ENCODE measurements around the gene ARFGAP1.
"Not testable (repeated sequence)": the region's sequence is repeated elsewhere in the genome, so short reads cannot be mapped to it uniquely, and the experiment has no call there.

The ARFGAP1 gene

DNA sequence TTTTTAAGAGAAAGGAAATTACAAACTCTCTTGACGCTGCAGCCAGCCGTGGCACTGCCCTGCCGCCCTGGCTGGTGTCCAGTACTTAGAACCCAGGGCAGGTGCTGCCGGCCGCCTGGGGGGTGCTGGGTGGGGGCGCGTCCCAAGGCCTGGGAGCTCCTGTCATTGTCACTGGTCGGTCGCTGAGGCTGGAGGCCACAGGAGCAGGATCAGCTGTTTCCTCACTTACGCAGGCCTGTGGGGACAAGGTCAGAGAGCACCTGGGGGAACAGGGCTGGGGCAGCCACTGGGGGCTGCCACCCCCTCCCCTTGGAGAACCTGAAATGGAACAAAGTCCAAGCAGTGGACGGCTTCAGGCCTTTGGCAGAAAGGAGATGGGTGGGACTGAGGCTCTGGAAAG, 31.3 kb upstream of the ARFGAP1 start:
- no peak for DNase-seq

DNA sequence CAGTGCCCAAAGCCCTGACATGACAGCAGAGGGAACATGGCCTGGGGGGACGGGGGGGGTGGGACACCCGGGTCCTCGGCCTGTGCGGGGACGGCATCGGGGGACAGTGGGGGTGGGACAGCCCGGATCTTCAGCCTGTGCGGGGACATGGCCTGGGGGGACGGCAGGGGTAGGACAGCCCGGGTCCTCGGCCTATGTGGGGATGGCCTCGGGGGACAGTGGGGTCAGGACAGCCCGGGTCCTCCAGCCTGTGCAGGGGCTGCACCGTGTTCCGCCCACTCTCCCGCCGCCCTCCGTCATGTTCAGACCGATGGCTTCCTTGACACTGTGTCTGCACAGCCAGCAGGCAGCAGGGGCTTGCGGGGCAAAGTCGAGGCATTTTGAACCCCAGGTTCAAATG, 29.9 kb upstream of the ARFGAP1 start:
- no peak for DNase-seq

DNA sequence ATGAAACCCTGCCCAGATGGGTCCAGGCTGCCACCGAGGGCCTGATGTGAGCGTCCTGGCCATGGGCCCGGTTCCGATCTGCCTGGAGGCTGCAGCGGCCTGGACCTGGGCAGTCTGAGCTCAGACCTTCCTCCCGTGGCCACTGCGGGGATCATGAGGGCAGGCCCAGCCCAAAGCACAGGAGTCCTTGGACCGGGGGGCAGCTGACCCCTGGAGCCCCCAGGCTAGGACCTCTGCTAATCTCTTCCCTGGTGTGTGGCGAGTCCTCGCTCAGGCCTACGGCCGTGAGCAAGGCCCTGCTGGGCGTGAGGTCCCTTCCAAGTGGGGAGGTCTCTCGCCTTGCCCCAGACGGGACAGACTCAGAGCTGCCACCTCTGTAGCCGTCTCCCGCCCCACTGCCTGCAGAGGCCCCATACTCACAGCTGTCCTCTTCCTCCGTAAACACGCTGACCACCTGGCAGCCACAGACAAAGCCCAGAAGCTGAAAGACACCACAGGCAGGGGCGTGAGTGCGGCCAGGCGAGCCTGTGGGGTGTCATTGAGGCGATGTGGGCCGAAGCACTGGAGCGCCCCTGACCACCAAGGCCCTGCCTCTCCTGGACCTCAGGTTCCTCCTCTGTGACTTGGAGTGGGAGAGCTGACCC, 28.9 kb upstream of the ARFGAP1 start:
- DNase-seq, result no peak

DNA sequence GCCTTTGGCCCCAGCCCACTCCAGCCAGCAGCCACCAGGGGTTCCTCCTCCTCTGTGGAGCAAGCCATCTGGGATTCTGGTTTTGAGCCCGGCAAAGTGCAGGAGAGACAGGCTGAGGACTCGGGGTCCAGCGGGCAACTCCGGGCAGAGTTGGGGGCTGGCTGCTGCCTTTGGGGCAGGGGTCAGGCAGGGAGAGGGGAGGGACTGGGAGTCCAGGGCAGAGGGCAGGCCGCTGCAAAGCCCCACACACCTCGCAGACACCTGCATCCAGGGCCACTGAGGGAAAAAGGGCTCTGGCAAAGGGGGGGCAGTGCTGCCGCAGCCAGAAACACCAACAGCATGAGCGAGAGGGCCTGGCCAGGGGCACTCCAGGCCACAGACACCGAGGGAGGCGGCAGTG, 28.1 kb upstream of the ARFGAP1 start:
- no peak for DNase-seq

DNA sequence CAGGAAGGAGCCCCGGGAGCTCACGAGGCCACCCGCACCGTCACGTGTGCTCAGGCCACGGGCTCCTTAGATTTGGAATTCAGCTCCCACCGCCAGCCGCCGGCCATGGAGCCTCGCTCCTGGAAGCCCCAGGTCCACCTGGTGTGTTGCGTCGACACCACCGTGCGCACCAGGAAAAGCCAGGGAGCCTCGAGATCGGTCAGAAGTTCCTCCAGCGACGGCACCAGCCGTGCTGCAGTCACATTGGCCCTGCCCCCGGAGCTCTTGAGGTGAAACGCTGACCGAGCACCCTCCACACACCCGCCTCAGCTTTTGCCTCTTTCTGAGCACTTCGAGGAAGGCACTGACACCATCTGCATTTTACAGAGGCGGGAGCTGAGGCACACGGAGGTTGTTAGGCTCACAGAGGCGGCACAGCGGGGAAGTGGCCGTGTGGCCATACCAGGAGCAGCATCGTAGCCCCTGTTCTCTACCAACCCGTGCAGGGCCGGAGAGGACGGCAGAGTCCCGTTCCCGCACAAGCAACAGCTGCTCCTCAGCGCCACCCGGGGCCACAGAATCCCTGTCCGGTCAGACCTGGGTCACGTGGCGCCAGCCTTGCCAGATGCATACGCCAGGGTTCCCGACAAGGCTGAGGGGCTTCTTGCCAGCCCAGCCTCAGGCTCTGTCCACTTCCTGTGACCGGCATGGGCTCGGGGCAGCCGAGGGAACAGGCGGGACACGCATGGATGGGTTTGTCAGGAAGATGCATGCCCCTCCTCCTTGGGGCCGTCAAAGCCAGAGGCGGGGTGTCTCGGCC, 25.9 kb upstream of the ARFGAP1 start:
- DNase-seq, result no peak

DNA sequence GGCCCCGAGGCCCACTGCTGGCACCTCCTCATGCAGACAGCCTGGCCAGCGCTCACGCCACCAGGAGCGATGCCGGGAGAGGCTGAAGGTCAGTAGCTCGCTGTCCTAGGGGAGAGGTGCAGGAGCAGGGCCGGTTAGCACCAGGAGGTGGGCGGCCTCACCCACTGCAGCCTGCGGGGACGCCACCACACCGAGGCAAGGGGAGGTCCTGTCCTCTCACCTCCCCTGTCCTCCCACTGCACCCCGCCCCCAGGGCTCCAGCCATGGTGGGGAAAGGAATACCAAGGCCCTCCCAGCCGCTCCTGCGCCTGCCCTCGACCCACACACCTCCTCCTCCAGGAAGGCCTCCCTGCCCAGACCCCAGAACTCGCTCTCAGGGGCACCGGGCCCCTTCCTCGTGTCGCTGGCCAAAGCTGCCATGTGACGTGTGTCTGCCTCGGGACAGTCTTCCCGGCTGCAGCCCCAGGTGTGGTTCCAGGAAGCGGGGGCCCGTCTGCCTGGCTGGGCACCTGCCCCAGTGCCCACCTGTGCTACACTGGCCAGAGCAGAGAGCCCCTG, 24.9 kb upstream of the ARFGAP1 start:
- DNase-seq, result no peak

DNA sequence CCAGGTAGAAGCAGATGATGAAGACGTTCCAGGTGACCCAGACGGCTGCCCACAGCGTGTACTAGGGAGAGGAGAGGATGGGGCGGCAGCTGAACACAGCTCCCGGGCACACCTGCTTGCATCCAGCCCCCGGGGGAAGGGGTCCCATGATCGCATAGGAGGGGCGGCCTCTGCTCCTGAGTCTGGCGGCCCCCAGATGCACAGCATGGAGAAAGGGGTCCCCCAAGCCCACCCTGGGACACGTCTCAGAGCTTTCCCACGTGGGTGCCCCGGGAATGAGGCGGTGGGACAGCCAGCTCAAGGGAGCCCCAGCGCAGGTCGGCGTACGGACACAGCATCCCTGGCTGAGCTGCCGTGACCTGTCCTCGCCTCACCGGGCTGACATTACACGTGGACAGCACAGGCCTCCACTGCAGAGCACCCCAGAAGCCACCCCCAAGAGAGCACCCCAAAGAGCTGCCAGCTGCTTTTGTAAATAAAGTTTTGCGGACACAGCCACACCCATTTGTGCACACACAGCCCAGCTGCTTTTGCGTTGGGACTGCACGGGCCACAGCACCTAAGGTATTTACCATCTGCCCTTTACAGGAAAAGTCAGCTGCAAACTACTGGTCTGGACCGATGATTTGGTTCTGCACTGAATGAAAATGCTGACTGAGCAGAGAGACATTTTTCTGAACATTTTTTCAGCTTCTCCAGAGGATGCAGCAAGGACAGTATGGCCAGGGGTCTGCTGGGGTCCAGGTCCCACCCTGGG, 23.6 kb upstream of the ARFGAP1 start:
- no peak for DNase-seq

DNA sequence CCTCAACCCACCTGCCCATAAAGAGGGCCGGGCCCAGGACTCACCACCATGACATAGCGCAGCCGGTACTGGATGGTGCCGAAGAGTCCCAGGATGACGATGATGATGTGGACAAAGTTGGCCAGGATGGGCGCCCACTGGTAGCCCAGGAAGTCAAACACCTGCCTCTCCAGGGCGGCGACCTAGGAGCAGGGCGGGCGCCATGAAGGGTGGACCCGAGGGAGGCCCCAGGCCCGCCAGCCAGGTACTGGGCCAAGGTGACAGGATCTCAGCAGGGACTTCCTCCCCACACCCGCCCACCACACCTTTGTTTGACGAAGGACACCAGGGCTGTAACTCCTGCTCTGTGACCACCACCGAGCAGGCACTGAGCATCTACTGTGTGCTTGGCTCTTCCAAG, 22.7 kb upstream of the ARFGAP1 start:
- DNase-seq, result no peak

DNA sequence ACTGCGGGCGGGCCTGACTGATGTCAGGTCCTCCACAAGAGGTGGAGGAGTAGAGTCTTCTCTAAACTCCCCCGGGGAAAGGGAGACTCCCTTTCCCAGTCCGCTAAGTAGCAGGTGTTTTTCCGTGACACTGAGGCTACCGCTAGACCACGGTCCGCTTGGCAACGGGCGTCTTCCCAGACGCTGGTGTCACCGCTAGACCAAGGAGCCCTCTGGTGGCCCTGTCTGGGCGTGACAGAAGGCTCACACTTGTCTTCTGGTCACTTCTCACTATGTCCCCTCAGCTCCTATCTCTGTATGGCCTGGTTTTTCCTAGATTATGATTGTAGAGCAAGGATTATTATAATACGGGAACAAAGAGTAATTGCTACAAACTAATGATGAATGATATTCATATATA, 21.3 kb upstream of the ARFGAP1 start:
- not testable (repeated sequence) for DNase-seq

DNA sequence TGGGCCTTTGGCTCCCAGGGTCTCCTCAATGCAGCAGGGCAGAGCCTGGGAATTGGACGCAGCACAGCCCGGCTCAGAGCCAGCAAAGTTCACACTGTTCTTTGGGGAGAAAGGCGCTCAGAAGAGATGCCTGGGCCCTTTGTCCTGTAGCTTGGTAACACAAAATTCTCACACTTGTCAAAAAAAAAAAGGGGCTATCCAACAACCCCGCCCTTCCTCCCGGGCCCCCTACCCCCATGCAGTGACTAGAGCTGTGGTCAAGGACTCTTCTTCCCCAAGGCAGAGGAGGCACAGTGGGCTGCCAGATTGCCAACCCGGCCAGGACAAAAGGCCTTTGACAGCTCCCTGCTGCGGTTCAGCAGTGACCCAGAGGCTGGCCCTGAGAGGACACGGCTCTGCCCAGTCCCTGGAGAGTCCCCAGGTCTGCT, 20.3 kb upstream of the ARFGAP1 start:
- no peak for DNase-seq

DNA sequence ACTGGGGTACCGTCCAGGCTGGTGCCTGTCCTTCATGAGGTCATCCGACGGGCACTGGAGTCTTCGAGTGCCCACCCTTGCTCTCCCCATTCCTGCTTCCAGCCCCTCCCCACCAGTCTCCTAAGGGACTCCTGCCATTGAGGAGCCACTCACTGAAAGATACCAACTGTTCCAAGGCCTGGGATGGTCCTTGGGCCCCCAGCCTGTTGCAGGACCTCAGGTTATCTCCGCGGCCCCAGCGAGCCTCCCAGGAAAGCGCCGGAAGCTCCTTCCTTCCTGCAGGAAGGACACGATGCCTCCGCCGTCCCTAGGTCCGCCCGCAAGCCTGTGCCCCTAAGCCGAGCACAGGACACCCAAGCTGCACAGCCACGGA, 19.6 kb upstream of the ARFGAP1 start:
- no peak for DNase-seq

DNA sequence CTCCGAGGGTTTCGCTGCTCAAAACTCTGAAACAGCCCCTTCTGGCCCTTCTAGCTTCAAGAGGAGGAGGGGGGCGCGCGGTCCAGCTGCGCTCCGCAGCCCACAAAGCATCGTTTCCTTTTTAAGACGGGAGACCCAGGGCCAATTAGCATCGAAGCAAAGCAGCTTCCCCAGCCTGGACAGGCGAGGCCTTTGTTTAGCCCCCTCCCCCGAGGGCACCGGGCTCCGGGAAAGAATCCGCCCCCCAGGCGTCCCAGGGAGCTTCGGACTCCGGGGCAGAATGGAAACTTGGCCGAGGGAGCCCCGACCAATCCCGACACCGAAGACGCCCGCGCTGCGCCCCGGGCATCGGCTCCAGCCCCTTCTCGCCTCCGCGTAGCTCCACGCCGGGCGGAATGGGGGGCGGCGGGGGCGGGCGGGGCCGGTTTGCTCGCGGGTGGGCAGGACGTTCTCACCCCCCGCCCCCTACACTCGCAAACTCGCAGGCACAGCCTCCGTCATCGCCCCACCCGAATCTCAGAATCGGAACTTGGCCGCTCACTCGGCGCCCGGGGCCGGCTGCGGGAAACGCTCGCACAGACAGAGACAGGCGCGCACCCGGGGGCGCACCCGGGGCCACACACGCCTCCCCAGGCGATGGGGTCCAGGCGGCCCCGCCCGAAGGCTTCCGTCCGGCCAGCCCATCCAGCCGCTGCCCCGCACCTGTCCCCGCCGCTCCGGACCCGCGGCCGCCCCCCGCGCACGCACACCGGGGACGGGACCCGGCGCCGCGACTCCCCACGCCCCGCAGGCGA, 19.0 kb upstream of the ARFGAP1 start:
- DNase-seq, result no peak

DNA sequence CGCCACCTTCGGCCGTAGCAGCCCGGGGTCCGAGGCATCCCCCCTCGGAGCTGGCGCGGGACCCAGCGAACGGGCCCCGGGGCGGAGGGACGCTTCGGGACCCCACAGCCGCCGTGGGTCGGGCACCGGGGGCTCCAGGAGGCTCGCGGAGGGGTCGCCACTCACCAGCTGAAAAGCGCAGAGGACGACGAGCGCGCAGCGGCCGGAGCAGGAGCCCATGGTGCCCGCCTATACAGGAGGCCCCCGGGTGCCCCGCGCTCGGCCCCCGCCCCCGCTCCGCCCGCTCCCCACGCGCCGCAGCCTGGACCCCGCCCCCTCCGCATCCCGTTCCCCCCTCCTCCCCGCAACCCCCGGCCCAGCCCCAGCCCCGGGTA, 18.4 kb upstream of the ARFGAP1 start, which contains the start of gene NKAIN4:
Gene NKAIN4 (minus strand): TSS at position 232 of the 374 bp plus-strand sequence. CDS start 13 bp downstream, at position 219.
- DNase-seq, result no peak

DNA sequence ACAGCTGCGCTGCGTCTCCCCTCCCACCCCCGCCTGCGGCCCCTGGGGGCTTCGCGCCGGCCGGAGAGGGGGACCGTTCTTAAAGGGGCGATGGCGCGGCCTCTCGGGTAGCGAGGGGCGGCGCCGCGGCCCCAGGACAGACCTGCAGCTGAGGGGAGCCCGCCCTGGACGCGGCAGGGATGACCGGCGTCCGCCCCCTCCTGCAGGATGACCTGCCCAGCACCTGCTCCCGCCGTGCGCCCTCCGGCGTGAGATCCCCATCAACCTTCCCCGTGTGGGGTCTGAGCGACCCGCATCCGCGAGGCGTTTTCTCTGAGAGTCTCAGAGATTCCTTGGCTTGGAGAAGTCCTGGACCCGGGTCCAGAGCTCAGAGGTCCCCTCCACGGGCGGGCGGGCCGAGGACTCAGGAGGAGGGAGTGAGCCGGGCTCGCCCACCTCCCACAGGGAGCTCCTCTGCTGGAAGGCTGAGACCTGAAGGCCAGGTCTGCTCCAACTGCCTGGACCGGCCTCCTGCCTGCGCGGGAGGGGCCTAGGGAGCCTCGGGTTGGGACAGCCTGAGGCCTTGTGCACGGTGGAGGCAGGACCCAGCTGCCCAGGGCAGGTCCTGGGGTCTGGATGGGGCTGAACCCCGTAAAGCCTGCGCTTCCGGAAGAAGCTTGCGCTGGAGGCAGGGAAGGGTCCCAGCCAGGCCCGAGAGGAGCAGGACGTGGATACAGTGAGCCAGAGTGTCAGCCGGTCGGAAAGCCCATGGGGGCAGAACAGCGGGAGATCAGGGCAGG, 17.8 kb upstream of the ARFGAP1 start:
- DNase-seq, result no peak

DNA sequence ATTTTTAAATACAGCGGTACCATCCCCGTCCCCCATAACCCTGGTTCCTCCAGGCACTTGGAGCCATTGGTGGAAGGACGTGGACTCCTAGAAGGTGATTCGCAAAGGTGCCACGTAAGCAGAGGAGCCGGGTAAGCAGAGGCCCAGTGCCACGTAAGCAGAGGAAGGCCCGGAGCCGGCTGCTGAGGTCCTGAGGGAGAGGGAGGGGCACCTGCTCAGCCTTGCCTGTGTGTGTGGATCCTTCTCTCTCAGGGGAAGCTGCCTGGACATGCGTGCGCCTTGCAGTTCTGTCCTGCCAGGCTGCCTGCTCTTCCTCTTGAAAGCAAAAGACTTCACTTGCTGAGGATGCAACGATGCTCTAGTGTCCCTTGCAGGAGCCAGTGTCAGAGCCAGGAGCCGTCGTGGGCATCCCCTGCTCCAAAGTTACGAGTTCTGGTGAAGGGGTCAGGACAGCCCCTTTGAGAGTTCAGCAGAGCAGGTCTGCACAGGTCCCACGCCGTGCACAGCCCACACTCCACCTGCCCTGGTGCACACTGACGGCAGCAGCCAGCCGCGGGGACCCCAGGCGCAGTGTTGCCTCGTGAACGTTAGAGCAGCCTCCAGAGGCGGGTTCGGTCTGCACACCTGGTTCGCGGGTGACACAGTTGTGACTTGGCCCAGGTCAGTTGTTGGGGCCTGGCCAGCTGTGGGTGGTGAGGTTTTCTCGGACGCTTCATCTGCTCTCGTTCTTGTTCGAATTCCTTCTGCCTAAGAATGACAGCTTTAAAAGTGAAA, 16.5 kb upstream of the ARFGAP1 start:
- no peak for DNase-seq

DNA sequence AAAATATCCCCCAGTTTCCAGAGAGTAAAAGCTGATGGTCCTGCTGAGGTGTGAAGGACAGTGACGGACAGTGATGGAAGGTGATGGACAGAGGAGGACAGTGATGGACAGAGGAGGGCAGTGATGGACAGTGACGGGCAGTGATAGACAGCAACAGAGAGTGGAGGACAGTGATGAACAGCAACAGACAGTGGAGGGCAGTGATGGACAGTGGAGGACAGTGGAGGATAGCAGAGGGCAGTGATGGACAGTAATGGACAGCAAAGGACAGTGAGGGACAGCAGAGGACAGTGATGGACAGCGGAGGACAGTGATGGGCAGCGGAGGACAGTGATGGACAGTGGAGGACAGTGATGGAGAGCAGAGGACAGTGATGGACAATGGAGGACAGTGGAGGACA, 15.7 kb upstream of the ARFGAP1 start:
- DNase-seq, result no peak

DNA sequence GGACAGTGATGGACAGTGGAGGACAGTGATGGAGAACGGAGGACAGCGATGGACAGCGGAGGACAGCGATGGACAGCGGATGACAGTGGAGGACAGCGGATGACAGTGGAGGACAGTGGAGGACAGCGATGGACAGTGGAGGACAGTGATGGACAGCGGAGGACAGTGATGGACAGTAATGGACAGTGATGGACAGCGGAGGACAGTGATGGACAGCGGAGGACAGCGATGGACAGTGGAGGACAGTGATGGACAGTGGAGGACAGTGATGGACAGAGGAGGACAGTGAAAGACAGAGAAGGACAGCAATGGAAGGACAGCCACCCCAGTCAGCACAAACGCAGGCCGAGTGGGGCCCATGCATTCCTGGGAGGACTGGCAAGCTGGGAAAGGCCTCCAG, 15.0 kb upstream of the ARFGAP1 start:
- no peak for DNase-seq

DNA sequence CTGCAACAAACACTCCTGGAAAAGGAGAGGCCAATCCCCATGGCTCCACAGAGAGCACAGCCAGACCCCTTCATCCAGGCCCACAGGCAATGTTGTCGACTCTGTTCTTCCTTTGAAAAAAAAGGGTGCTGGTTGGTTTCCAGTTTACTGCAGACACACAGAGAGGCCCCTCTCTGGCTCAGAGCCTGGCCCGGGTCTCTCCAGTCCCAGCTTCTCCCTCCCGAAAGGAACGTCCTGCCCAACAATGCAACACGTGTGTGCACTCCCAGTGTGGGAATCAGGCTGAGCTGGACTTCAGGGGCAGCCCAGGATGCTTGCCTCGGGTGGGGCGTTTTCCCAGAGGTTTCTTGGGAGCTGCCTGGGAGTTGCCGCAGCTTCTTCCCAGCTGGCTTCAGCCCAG, 13.8 kb upstream of the ARFGAP1 start:
- no peak for DNase-seq

DNA sequence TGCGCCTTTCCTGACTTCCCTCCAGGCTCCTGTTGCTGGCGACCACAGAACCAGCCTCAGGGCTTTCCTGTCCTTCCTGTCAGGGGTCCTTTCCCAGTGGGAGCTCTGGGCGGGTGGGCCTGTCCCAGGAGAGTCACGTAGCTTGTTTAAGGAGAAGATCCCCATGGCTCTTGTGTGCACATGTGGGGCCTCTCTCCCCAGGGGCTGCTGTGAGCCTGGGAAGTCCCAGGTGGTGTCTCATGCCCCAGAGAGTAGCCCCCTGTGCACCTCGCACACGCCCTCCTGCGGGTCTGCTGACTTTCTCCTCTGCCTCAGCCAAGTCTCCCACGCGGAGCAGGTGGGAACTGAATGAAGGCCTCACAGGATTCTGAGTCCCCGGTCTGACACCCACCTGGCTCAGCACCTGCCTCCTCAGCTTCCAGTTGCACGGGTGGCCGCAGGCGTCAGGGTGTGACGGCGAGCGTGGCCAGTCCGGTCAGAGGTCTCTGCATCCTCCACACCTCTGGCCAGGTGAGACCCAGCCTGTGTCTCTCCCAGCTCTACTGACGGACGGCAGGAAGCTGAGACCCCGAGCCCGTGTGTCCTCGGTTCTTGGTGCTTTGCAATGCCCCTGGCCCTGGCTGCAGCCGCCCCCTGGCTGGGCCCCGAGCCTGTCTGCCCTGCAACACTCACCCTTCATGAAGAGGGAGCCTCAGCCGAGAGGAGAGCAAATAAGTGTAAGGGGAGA, 12.7 kb upstream of the ARFGAP1 start:
- DNase-seq, result no peak

DNA sequence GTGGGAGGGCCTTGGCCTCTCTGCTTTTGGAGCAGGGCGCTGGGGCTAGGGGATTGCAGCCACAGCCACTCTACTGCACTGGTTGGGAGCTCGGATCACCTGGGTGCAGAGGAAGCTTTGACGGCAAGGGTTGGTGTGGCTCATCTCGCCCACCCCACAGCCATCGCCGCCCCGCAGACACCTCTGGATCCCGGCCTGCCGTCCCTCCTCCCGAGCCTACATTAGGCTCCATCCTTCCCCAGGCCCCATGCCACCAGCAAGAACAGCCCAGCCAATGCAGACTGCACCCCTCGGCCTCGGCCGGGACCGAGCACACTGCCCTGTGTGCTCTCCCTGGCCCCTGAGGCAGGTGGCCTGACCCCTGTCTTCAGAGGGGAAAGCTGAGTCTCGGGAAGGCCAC, 12.1 kb upstream of the ARFGAP1 start:
- DNase-seq, result no peak

Data from activated gamma-delta T cell (primary cell).